Chondrocyte (in vitro differentiated cells): ENCODE results near the gene PIGH. TPM values are rescaled to one million over a fixed set of nuclear protein-coding genes. Genes with fewer than 3 reads are reported as not detected.

Experiments used
- DNase-seq: peaks from one replicate; pipeline ENCODE4 v3.0.0; 2021; ENCODE audit warnings: mixed read lengths, low spot score
- H3K27ac Mint-ChIP-seq: one replicate; pipeline ENCODE4 v1.8.0; 2021; ENCODE audit warnings: mild to moderate bottlenecking, moderate library complexity, mixed read lengths; ENCODE audit not compliant: unreplicated experiment
- H3K27me3 Mint-ChIP-seq: 2 replicates; pipeline ENCODE4 v1.8.0; 2021; ENCODE audit warnings: low read depth, mixed read lengths
- H3K36me3 Mint-ChIP-seq: 2 replicates; pipeline ENCODE4 v1.8.0; 2021; ENCODE audit warnings: low read depth, mixed read lengths
- H3K4me1 Mint-ChIP-seq: 2 replicates; pipeline ENCODE4 v1.8.0; 2021; ENCODE audit warnings: low read depth, mild to moderate bottlenecking, mixed read lengths
- H3K4me3 Mint-ChIP-seq: one replicate; pipeline ENCODE4 v1.8.0; 2021; ENCODE audit warnings: mild to moderate bottlenecking, moderate library complexity, mixed read lengths; ENCODE audit not compliant: unreplicated experiment
- H3K9me3 Mint-ChIP-seq: 2 replicates; pipeline ENCODE4 v1.8.0; 2021; ENCODE audit warnings: low read depth, mixed read lengths
- total RNA-seq: library from RNA; stranded (reverse); gene quantifications from 3 replicates; pipeline ENCODE4 v1.2.1, GENCODE V29; 2021
- TF ChIP-seq, protein P1 (sequence below): fragments of 200-600 bp; sonication (generic); IDR thresholded peaks from 2 replicates; pipeline ENCODE4 v1.5.0; 2021; ENCODE audit warnings: antibody characterized with exemption, mild to moderate bottlenecking, moderate library complexity

PIGH gene
- total RNA-seq, 1 donor from 2014 or later: 19.0 TPM

DNA sequence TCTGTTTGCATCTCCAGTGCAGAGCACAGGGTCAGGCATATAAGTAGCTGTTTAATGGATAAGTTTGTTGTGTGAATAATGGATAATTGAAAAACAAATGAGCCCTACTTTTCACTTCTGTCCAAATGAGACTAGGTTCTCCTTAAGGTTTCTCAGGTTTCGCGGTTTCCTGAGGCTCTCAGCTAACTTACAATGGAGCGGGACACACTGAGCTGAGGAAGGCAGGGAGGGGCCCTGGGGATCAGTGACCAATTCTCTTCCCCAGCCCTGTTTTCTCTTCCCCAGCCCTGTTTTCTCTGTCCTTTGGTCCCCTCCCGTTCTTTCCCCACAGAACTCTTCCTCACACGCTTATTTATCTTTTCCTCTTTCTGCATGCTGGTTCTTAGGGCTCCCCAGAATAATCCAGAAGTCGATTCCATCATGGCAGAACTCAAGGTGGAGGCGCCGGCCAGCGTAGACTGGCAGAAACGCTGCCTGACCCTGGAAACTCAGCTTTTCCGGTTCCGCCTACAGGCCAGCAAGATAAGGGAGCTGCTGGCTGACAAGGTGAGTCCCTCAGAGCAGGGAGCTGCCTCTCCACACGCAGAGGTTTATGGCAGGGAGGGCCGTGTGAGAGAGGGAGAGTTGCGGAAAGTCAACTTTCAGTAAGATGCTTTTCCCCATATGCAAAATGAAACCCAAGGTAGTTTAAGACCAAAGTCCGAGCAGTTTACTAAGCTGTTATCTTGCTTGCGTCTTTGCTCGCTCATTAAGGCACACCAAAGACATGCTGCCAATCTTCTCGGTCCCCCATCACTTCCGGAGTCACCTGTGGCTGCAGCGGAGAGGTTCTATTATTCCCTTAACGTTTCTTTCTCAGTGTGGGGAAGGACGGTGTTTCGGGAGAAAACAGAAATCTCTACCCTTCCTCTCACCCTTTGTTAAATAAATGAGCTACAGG is 58.4 kb downstream of the PIGH start:
- DNase-seq: no peak
- Mint-ChIP-seq H3K9me3 (peaks cover 11% of the 10 kb centered on the region), H3K4me3 (no peak overlapping the region), H3K27ac (no peak overlapping the region), H3K4me1 (no peaks in the 10 kb centered on the region), H3K36me3 (peaks cover 4% of the 10 kb centered on the region), H3K27me3 (peaks cover 19% of the 10 kb centered on the region)
- TF ChIP-seq, protein P1, sequence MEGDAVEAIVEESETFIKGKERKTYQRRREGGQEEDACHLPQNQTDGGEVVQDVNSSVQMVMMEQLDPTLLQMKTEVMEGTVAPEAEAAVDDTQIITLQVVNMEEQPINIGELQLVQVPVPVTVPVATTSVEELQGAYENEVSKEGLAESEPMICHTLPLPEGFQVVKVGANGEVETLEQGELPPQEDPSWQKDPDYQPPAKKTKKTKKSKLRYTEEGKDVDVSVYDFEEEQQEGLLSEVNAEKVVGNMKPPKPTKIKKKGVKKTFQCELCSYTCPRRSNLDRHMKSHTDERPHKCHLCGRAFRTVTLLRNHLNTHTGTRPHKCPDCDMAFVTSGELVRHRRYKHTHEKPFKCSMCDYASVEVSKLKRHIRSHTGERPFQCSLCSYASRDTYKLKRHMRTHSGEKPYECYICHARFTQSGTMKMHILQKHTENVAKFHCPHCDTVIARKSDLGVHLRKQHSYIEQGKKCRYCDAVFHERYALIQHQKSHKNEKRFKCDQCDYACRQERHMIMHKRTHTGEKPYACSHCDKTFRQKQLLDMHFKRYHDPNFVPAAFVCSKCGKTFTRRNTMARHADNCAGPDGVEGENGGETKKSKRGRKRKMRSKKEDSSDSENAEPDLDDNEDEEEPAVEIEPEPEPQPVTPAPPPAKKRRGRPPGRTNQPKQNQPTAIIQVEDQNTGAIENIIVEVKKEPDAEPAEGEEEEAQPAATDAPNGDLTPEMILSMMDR: no peak

Other genes starting within 250 kb of the PIGH start
- gene ATP6V1D, start 240.5 kb downstream of the PIGH start, total RNA-seq: 72.6 to 77.8 TPM (median 74.9 TPM) in 3 replicates
- gene EIF2S1, start 239.9 kb downstream of the PIGH start, total RNA-seq: 88.3 to 91.5 TPM (median 90.5 TPM) in 3 replicates
- gene PLEK2, start 188.1 kb downstream of the PIGH start, total RNA-seq: not detected in 3 replicates
- 1.3 to 2.9 TPM (median 1.7 TPM) in 3 replicates for gene TMEM229B, start 111.5 kb downstream of the PIGH start, total RNA-seq
- gene PLEKHH1, start 67.0 kb downstream of the PIGH start, total RNA-seq: 0.65 to 2.8 TPM (median 1.1 TPM) in 3 replicates
- gene ARG2, start 19.7 kb upstream of the PIGH start, total RNA-seq: 2.8 to 11.1 TPM (median 10.9 TPM) in 3 replicates
- gene VTI1B, start 74.4 kb upstream of the PIGH start, total RNA-seq: 99.2 to 108 TPM (median 107 TPM) in 3 replicates
- 63.3 to 69.4 TPM (median 67.3 TPM) in 3 replicates for gene RDH11, start 95.5 kb upstream of the PIGH start, total RNA-seq
- gene RDH12, start 101.6 kb upstream of the PIGH start, total RNA-seq: not detected in 3 replicates
- gene ZFYVE26, start 216.3 kb upstream of the PIGH start, total RNA-seq: 26.2 to 27.4 TPM (median 27.2 TPM) in 3 replicates
- gene RAD51B, start 219.5 kb upstream of the PIGH start, total RNA-seq: 4.8 to 13.9 TPM (median 8.2 TPM) in 3 replicates